Measurements from ENCODE around the gene HOXC4. TPM values are rescaled to one million over a fixed set of nuclear protein-coding genes. Genes with fewer than 3 reads are reported as not detected.

HOXC4 gene
- total and polyA plus RNA-seq, 10 of the 15 experiments (the other 5 are each of a cell fraction or from before 2014, with no cell fraction given) = 1.0 to 11.4 (median 4.2) TPM

- in situ Hi-C loops (cut with MboI) = no loop called here
- no TSS peak for BruUV-seq (replicated peaks)
- ChIA-PET SMC1A (ENCODE audit: uncharacterized antibody, unreplicated experiment) (interaction anchor here (0.7 kb wide), 1 partner anchor 22 kb away, joined by 3 read pairs; no protein-coding TSS in a partner anchor), CTCF (no interaction called here), RAD21 (ENCODE audit: unreplicated experiment) (interaction anchor here (0.8 kb wide), 1 partner anchor 13 kb away, joined by 3 read pairs; no protein-coding TSS in a partner anchor), POLR2A (no interaction called here)
- H3K4me2 ChIP-seq (ENCODE audit: control insufficient read depth, insufficient read depth) = no peak overlapping the region
- WGBS (ENCODE audit: insufficient coverage, insufficient replicate concordance, low lambda C conversion rate, missing lambda C conversion rate) = 73% methylated on average over 3 of the region's 3 CpGs
- peaks cover 4 to 6% of the 10 kb centered on the region in 2 experiments; a peak in 3 of 4 replicates for H3K27me3 ChIP-seq (replicated peaks in 1 of 2; ENCODE audit: control insufficient read depth in 2 of 2, insufficient read depth in 2 of 2, low read length in 1 of 2)
- H3K79me2 ChIP-seq (ENCODE audit: control insufficient read depth, insufficient read depth, low read length) = peaks cover 1% of the 10 kb centered on the region; the same call in 1 of the 2 replicates
- FAIRE-seq = no peak
- H3K36me3 ChIP-seq (ENCODE audit: control insufficient read depth in 2 of 2, insufficient read depth in 2 of 2, low read length in 1 of 2) = no peaks in the 10 kb centered on the region
- ATAC-seq = no peak
- TF ChIP-seq SP1 (IDR thresholded peaks at IDR 0.05; ENCODE audit: low read depth, low read length) (no peak), PAX8 (IDR thresholded peaks at IDR 0.05) (no peak), IRF3 (IDR thresholded peaks at IDR 0.05) (no peak), ZZZ3 (IDR thresholded peaks at IDR 0.05; ENCODE audit: control insufficient read depth, insufficient read length, low read depth) (no peak), SKIL (IDR thresholded peaks at IDR 0.05; ENCODE audit: low read depth, poor library complexity, severe bottlenecking) (no peak), BCL11A (IDR thresholded peaks at IDR 0.05; ENCODE audit: low read depth, low read length) (no peak), ETV6 (conservative IDR thresholded peaks at IDR 0.05 in 1 of 2, IDR thresholded peaks at IDR 0.05 in 1 of 2; ENCODE audit: borderline replicate concordance in 1 of 2, low read depth in 1 of 2) (no peak), CBFB (IDR thresholded peaks at IDR 0.05; ENCODE audit: low read depth) (no peak), TAF1 (IDR thresholded peaks at IDR 0.05; ENCODE audit: borderline replicate concordance, low read depth, low read length) (no peak), RAD21 (IDR thresholded peaks at IDR 0.05; ENCODE audit: insufficient read depth, low read depth, low read length) (no peak), WRNIP1 (IDR thresholded peaks at IDR 0.05; ENCODE audit: borderline replicate concordance, low read depth, low read length) (no peak), SPI1 (IDR thresholded peaks at IDR 0.05; ENCODE audit: borderline replicate concordance, insufficient read depth, low read depth, low read length) (no peak), IKZF1 (conservative IDR thresholded peaks at IDR 0.05) (no peak), CHD4 (IDR thresholded peaks at IDR 0.05) (no peak), BACH1 (IDR thresholded peaks at IDR 0.05; ENCODE audit: borderline replicate concordance) (no peak), MTA3 (IDR thresholded peaks at IDR 0.05; ENCODE audit: borderline replicate concordance, low read length) (no peak), CREM (IDR thresholded peaks at IDR 0.05; ENCODE audit: low read depth) (no peak)
- no peak overlapping the region for H2AFZ ChIP-seq (ENCODE audit: control insufficient read depth, low read depth, low read length)
- H4K20me1 ChIP-seq (ENCODE audit: control insufficient read depth, insufficient read depth) = no peaks in the 10 kb centered on the region
- no peak overlapping the region for H3K27ac ChIP-seq (ENCODE audit: control insufficient read depth, insufficient read depth)
- no peak overlapping the region for H3K4me3 ChIP-seq
- peaks cover 22% of the 10 kb centered on the region for H3K4me1 ChIP-seq (ENCODE audit: control insufficient read depth, insufficient read depth, low read length)
- intact Hi-C loops (cut with micrococcal nuclease; ENCODE audit: unreplicated experiment) = no loop called here
- DNase-seq (ENCODE audit: low read depth, low spot score) = no peak
- H3K9ac ChIP-seq (ENCODE audit: control insufficient read depth, insufficient read depth, low read length) = no peak overlapping the region
- no peaks in the 10 kb centered on the region for H3K9me3 ChIP-seq (replicated peaks; ENCODE audit: control insufficient read depth, insufficient read depth, low read length)
Measured at GRCh38 chr12:54048406-54049093, 5.1 kb upstream of the HOXC4 start.

All from GM12878 (cell line).